Activated gamma-delta T cell treated with Interleukin-2 at 50 U/mL for 16 hours (primary cell): ENCODE data around the gene LNPK.
"Not testable (repeated sequence)": the region's sequence is repeated elsewhere in the genome, so short reads cannot be mapped to it uniquely, and the experiment has no call there.

Experiments used
- DNase-seq: peaks from one replicate; pipeline ENCODE4 v3.0.0-alpha.2; 2020

Gene LNPK, protein sequence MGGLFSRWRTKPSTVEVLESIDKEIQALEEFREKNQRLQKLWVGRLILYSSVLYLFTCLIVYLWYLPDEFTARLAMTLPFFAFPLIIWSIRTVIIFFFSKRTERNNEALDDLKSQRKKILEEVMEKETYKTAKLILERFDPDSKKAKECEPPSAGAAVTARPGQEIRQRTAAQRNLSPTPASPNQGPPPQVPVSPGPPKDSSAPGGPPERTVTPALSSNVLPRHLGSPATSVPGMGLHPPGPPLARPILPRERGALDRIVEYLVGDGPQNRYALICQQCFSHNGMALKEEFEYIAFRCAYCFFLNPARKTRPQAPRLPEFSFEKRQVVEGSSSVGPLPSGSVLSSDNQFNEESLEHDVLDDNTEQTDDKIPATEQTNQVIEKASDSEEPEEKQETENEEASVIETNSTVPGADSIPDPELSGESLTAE

DNA sequence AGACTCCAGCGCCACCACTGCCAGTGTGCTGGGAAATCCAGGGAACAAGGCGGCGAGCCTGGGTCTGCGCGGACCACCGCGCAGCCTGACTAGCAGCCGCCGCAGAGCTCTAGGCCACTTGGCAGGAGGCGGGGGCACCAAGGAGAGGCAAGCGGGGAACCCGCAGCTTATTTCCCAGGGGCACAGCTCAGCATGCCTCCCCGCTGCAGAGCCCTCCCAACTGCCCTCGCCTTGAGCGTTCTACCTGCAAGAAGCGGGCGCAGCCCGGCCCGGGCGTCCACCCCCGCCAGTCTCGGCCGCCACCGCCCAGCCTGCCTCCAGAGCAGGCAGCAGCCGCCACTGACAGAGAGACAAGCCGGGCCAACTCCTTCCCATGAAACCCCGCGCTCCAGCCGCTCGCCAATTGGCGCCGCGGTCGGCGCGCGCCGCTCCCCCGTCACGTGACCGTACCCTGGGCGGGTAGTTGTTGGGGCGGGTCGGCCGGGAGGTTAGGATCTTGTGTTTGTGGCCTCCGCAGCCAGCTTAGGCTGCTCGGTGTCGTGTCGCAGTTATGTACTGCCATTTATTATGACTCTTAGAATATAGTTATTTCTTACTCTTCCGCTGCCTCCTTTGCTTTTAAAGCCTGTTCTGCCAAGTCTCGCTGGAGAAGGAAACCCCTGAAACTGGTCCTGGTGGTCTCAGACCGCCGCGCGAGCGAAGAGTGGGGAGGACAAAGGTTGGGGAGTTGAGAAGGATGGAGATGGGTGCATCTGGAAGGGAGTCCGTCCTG, at the start of gene LNPK:
TSS of gene LNPK (minus strand) at position 352 of the 772 bp plus-strand sequence. CDS start 6,683 bp downstream, outside the sequence.
- peak; percentile 87 for DNase-seq

DNA sequence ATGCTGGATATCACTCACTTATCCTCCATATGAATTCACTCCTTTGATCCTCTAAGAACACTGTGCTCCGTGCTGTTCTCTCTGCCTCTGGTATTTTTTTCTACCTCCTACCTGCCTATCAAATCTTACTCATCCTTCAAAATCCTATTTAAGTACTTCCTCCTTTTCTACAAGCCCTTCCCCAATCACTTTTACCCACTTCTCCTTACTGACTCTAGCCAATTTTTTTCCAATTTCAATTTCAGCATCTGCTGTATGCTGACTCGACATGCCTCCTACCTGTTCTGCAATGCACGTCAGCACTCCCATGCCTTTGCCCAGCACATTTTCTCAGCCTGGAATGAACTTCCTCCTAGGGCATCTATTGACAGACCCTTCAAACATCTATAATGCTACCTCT, 37.3 kb upstream of the LNPK start:
- DNase-seq: no peak

DNA sequence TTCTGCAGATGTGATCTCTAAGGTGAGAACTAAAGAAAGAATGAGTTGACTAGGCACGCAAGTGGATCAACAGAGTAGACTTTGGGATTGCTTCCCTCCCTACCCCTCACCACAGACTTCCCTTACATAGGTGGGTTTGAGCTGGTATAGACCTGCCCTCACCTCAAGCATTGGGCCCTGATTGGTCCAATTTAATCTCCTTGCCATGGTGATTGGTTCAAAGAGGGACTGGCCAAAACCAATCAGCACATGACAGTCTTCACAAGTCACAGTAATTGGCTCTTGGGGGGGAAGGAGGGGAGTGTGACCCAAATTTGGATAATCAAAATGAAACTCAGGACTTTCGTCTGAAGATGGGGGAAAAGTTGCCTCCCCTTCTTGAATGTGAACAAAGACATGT, 36.6 kb upstream of the LNPK start:
- DNase-seq: no peak

DNA sequence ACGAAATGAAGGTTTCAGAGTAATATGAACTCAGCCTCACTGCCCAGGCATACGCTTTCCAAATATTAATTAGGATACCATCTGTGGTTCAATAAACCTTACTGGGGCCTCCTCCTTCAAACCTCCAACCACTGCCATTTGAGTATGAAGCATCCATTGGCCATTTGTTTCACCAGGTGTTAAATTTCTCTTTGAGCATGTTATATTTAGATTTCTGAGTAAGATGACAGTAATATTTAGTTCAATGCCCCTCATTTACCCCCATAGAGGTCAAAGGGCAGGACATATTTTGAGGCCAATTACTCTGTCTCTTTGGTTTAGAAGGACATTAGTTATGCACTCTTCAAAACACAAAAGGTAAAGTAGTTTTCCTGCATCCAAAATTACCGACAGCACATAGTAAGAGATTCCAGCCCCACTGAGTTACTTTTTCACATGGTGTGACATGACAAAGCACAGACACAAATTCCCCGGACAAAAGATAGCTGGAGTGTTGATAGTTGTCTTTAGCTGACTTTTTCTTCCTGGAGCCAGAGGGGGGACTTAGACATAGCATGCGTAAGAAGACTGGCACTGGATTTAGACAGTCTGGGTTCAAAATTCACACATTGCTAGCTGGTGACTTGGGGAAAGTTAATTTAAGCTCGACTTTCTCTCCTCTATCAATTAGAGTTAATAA, 33.1 kb upstream of the LNPK start:
- DNase-seq: no peak

GRCh38 chr2:176027806-176028205, 25.7 kb upstream of the LNPK start:
- no peak for DNase-seq

- DNase-seq: no peak
Measured at GRCh38 chr2:176025932-176026331, 23.9 kb upstream of the LNPK start.

DNA sequence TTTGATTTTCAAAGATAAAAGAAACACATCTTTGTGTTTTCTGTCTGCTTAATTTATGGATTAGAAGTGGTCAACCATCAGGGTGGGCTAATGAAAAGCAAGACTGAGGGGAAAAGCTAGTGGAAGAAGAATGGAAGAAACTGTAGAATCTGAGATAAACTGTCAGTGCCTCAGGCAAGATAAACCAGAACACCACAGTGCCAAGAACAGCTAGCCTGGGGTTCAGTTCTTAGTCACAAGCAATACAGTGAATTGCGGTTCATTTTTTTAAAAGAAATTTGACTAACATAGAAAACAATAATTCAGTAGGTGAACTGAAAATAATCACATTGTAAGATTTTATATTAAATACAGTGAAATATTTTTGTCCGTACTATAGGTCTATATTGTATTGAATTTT, 22.0 kb upstream of the LNPK start:
- no peak for DNase-seq

- no peak for DNase-seq
Measured at GRCh38 chr2:176022048-176022447, 20.0 kb upstream of the LNPK start.

GRCh38 chr2:176020400-176020799, 18.3 kb upstream of the LNPK start:
- no peak for DNase-seq

DNA sequence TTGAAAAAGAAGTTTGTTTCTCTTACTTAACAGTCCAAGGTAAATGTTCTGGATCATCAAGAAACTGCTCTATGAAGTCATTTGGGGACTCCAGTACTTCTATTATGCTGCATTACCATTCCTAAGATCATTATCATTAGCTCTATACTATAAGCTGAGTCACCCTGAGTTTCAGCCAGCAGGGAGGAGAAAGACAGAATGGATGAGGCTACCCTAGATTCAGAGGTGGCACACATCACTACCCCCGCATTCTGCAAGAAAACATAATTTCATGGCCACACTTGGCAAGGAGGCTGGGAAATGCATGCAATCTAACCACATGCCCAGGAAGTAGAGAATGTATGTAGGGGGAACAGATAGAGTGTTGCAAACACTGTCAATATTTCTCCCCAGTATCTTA, 16.6 kb upstream of the LNPK start:
- no peak for DNase-seq

DNA sequence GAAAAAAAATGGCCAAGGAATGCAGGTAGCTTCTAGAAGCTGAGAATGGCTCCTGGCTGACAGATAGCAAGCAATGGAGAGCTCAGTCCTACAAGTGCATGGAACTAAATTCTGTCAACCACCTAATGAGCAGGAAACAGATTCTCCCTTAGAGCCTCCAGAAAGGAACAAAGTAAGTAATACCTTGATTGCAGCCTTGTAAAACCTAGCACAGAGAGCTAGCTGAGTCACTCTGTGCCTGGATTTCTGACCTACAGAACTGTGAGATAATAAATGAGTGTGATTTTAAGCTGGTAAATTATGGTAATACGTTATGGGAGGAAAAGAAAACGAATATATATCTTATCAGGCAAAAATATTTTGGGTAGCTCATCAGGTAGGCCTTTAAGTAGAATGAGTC, 7.4 kb upstream of the LNPK start:
- DNase-seq: no peak

- no peak for DNase-seq
Measured at GRCh38 chr2:176004934-176005333, 2.9 kb upstream of the LNPK start.

- no peak for DNase-seq
Measured at GRCh38 chr2:176003958-176004357, 1.9 kb upstream of the LNPK start.

DNA sequence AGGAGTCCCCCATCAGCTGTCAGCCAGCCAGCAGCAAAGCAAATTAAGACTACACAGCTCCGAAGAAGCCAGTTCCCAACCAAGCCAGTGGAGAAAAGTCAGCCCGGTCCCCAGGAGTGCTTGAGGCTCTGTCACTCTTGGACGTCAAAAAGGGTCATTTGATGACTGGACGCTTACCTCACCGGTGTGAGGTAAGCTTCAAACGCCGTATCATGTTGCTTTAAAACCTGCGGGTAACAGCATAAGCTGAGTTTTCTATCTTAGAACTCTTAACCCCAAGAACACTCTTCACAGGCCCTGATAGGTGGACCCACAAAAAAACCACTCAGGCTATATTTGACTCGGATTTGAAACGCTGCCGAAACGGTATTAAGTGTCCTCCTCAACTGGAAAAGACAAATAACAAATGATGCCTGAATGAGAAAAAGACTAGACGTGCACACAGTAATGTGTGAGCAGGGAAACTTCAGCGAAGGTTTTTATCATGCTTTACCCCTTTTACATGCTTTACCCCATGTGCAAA, 682 bp upstream of the LNPK start:
- no peak for DNase-seq

- DNase-seq: peak; percentile 26
Measured at GRCh38 chr2:176001281-176001915, 669 bp downstream of the LNPK start.

DNA sequence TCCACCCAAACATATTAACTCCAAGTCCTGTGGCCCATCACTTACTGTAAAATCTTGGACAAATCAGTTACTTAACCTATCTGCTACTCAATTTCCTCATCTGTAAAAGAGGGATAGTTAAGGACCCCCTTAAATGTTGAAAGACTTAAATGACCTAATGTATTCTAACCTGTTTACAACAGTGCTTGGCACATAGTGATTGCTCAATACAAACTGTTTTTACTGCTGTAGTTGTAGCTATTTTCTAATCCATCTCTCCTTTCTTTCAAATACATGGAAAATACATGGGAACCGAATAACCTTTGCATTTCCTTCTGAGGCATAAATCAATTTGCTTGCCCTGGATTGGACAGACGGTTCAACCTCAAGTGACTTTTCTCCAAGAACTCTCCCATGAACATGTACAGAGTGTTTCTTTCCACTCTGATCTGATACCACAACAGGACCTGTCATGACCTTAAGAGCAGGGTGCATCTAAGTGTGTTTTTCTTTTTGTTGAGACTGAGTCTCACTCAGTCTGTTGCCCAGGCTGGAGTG, 2.7 kb downstream of the LNPK start:
- DNase-seq: no peak

DNA sequence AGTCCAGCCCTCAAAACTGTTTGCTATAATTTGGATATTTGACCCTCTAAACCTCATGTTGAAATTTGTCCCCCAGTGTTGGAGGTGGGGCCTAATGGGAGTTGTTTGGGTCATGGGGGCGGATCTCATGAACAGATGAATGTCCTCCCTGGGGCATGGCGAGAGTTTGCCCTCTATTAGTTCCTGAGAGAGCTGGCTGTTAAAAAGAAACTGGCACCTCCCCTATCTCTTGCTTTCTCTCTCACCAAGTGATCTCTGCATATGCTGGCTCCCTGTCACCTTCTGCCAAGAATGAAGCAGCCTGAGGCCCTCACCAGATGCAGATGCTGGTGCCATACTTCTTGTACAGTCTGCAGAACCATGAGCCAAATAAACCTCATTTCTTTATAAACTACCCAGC, 12.0 kb downstream of the LNPK start:
- no peak for DNase-seq

GRCh38 chr2:175987126-175987525, 14.9 kb downstream of the LNPK start:
- not testable (repeated sequence) for DNase-seq

GRCh38 chr2:175984846-175985245, 17.2 kb downstream of the LNPK start:
- DNase-seq: no peak

GRCh38 chr2:175981551-175981950, 20.5 kb downstream of the LNPK start:
- DNase-seq: no peak

- no peak for DNase-seq
Measured at GRCh38 chr2:175976391-175977157, 25.5 kb downstream of the LNPK start.

DNA sequence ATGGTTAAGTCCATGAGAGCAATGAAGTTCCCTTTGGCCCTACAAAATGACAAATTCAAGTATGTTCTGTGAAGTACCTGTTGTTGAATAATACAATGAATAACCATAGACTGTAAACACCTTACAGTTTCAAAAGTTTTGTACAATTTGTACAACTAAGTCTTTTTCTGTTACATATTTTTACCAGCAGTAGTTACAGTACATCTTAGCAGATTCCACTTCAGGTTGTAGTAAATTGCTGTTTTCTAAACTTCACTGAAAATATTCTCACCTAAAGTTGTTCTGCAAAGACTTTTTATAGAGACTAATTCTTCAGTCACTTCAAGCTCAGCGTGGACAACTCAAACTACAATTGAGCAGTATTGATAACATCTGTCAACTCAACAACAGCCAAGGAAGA, 28.7 kb downstream of the LNPK start:
- no peak for DNase-seq
